ENCODE measurements around the gene TRIO.
A peak's percentile ranks its signal among the peaks of the same experiment; 100 is the strongest.
"Not testable (repeated sequence)": the region's sequence is repeated elsewhere in the genome, so short reads cannot be mapped to it uniquely, and the experiment has no call there.

Gene TRIO

GRCh38 chr5:14142827-14143545 lies at the start of gene TRIO:
Gene TRIO (plus strand): TSS chr5:14143342. CDS start chr5:14143726, 384 bp downstream.
- DNase-seq: peak; percentile 61

DNA sequence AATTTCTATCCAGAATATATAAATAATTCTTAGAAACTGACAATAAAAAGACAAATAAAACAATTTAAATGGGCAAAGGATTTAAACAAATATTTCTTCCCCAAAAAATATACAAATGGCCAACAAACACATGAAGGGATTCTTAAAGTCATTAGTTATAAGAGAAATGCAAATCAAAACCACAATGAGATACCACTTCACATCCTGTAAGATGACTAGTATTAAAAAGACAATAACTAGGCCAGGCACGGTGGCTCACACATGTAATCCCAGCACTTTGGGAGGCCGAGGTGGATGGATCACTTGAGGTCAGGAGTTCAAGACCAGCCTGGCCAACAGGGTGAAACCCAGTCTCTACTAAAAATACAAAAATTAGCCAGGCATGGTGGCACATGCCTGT lies 45.8 kb upstream of the TRIO start:
- not testable (repeated sequence) for DNase-seq

DNA sequence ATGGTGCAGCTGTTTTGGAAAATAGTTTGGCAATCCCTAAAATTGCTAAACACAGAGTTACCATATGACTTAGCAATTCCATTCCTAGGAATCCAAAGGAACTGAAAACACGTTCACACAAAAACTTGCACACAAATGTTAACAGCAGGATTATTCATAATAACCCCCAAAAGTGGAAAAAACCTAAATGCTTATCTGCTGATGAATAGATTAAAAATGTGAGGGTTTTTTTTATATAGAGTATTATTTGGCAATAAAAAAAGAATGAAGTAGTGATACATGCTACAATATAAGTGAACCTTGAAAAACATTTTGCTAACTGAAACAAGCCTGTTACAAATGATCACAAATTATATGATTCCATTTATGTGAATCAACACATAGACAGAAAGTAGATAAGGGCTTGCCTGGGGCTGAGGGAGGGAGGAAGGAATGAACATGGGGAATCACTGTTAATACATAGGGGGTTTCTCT lies 45.1 kb upstream of the TRIO start:
- no peak for DNase-seq

DNA sequence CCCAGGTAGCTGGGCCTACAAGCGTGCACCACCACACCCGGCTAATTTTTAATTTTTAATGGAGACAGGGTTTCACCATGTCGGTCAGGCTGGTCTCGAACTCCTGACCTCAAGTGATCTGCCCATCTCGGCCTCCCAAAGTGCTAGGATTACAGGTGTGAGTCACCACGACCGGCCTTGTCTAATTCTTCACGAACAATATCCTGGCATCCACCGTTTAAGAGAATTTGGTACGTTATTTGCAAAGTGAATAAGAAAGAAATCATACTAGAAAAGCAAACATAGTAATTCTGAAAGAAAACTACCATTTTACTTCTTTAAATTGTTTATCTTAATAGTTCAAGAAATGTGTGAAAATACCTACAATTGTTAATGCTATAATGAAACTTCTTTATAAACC lies 42.9 kb upstream of the TRIO start:
- no peak for DNase-seq

DNA sequence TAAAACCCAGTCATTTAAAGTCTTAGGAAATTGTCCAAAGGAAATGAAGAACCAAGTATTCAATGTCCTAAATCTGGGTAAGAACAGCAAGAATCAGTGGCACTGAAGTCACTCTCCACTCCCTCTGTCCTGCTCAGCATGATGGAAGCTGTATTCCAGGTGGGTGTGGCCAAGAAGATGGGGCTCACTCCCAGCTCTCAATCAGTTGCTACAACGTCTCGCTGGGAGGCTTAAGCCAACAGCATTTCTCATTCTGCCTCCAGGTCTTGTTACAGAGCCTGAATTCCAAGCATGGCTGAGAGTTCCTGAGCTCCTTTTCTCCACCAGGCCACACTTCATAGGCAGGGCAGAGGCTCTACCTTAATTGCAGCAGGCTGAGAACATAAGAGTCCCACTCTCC lies 41.2 kb upstream of the TRIO start:
- no peak for DNase-seq

GRCh38 chr5:14102666-14103065 lies 40.5 kb upstream of the TRIO start:
- no peak for DNase-seq

DNA sequence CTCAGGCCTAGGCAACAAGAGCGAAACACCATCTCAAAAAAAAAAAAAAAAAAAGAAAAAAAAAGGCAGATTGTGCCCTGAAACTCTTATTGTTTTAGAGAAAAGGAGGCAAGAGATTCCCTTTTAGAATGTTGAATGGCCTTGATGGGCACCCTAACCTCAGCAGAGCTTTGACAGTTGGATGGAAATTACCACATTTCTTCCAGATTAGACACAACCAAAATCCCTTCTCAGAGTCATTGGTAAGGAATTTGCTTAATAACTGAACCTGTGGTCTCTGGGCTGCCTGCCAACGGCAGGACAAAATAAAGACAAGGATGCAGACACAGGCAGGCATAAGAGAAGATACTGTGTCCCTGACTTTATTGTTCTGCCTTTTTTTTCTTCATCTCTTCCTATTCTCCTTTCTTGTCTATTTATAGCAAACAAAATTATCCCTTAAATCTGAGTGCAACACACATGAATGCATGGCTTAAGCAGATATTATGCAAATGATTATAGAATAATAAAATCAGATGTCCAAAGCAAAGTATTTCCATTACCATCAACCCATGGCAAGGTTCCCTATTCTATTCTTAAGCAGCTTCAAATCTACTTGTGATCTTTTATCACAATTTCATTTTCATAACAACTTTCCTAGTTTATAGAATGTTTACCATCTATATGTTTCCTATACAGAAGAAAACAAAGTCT lies 37.3 kb upstream of the TRIO start:
- DNase-seq: no peak

DNA sequence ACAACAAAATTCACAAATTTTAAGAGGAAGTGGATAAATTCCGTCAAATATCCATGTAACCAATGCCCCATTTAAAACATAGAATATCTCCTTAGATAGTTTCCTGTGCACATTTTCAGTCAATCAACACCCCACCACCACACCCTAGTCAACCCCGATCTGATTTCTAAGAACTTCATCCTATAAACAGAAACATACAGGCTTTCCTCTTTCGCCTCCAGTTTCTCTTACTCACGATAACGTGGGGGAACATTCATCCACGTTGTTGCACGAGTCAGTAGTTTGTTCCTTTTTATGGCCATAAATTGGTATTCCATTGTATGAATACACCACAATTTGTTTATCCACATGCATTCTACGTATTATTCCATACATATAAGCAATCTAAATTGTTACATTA lies 35.6 kb upstream of the TRIO start:
- DNase-seq: no peak

DNA sequence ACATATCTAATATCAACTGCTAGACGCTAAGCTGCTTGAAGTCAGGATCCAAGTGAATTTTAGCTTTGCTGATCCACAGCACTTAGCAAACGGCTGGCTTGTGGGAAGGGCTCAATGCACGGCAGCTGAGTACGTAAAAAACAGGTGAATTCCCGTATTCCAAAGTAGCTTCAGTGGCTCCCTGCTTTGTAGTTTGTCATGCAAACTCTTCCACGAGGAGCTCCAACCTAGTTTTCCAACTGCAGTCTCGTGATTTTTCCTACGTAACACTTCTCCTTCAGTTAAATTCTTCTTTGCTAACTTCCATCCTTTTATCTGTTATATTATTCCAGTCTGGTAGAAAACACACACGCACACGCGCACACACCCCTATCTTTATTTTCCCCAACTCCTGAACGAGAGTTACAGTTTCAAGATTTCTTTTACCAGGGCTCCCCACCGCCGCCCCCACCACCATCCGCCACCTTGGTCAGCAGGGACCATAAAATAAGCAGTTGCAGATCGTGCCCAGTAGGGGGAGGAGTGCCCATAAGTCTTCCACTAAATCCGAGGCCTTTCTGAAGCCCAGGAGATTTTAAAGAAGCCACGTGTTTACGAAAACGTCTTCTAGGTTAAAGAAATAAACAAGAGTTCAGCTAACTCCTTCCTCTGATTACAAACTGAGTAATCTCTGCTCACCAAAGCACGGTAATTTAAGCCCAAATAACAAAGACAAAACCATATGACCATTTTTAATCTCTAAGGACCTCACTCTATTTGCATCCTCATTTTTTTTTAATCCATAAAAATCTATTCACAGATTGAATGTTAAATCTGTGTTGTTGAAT lies 34.8 kb upstream of the TRIO start:
- no peak for DNase-seq

- DNase-seq: peak; percentile 38
Measured at GRCh38 chr5:14109041-14109747, 33.9 kb upstream of the TRIO start.

- no peak for DNase-seq
Measured at GRCh38 chr5:14109771-14110170, 33.4 kb upstream of the TRIO start.

DNA sequence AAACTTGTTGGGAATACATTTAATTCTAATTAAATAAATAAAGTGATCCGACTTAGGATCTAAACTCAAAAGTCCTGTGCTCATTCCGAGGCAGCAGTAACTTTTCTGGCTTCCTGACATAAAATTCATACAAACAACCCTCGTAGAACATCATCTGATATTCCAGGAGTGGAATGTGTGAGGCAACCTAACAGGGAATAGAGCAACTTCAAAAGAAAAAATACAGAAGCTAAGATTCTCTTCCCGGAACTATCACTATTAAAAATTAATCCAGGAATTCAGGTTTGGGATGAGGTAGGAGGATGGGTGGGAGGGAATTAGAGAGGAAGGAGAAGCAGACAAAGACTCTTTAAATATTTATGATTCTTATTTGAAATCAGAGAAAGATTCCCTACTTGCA lies 32.9 kb upstream of the TRIO start:
- no peak for DNase-seq

DNA sequence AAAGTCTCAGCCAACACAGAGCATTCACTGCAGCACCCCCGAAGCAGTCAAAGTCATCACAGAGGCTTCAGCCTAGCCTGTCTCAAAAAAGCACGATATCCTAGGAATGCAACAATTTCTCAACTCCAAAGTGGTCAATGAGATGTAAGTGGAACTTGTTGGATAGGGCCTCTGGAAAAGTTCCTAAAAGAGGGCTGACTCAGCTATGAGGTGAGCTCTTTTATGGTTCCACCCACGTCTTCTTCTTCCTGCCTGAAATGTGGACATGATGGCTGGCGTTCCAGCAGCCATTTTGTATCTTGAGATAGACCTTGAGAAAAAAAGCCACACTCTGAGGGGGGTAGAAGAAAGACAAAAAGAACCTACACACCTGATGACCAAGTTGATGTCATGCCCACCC lies 32.5 kb upstream of the TRIO start:
- DNase-seq: no peak

DNA sequence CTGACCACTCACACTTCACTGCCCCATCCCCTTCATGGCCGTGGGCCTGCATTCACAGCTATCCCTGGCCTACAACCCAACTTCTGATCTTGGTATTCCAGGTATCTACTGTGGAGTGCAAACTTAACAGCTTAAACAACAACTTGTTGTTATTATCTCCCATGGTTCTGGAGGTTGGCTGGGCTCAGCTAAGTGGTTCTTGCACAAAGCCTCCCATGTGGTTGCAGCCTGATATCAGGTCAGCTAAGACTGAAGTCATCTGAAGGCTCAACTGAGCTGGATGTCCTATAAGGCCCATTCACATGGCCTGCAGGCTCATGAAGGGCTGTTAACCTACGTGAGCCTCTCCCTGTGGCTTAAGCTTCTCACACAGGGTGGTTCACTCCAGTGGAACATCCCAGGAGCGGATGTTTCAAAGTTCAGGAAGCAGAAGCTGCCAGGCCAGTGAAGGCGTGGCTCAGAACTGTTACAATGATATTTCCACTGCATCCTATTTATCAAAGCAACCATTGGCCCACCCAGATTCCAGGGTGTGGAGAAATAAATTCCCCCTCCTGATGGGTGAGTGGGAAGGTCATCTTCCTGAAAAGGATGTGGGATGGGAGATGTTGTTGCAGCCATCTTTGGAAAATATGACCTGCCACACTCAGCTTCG lies 30.0 kb upstream of the TRIO start:
- no peak for DNase-seq

DNA sequence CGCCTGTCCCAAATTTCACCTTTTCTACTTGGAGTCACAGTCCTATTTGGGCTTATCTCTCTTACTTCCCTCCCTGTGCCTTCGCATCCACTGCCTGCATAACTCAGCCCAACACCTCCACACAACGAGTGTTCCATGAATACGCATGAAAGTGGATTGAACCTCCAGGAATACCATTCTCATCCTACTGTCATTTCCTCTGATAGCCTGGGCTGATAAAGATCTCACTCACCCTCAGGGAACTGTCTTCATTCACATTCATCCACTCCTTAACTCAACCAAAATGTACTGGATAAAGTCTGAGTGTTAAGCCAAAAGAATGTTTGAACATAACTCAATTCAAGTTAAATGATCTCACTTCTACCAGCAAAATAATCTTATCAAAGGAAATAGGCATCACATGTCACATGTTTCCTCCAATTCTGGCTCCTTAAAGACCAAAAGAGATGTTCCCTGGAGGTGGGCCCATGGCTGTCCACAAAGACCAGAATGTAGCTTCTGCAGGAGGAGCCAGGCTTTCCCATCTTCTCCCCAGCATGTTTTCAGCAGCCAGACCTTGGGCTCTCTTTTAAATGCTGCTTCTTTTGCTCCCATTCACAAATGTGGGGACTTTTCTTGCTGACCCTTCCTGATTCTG lies 28.4 kb upstream of the TRIO start:
- DNase-seq: no peak

GRCh38 chr5:14115323-14115895 lies 27.7 kb upstream of the TRIO start:
- no peak for DNase-seq

DNA sequence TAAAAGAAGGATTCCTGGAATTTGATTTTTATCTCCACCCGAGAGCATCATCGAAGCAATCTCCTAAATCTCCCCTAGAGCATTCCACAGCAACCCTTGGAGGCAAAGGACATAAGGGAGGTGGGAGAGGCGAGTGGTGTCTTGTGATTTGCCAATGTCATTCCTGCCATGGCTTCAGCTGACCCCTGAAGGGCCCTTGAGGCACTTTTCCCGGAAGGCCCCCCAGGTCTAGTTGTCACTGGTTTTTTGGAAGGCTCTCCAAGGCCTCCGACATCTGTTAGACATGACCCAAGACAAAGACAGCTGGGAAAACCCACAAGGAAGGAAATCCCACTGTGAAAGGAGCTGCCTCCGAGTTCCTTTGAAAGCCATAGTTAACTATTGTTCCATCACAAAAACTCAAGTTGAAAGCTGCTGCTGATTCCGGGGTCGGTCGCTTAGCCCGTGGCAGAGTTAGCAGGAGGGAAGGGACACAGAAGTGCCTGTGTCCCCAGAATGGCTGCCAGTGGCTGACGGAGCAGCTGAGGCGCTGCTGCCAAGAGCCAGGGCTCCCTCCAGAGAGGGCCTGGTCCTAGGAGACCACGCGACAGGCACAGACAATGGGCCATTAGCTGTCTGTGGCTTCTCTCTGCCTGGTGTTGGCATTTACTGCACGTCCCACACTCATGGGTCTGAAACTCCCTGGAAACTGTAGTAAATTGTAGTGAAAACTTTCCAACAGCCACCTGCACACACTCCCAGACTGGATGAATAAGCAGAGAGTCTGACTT lies 24.4 kb upstream of the TRIO start:
- DNase-seq: no peak

DNA sequence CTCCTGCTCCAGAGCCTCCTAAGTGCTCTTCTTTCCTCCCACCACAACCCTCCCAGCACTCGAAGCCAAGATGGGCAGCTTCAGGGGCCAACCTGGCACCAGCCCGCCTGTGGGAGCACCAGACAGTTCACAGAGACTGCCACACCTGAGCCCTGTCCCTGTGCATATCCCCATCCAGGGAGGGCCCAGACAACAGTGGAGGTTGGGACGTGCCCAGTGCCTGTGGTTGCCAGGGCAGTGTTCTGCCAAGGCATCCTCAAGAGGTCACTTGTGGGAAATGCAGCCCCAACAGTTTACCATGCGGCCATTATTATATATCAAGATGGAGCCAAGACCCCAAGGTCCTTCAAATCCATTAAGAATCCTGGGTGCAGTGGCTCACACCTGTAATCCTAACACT lies 23.0 kb upstream of the TRIO start:
- no peak for DNase-seq

GRCh38 chr5:14121552-14121951 lies 21.6 kb upstream of the TRIO start:
- DNase-seq: no peak

DNA sequence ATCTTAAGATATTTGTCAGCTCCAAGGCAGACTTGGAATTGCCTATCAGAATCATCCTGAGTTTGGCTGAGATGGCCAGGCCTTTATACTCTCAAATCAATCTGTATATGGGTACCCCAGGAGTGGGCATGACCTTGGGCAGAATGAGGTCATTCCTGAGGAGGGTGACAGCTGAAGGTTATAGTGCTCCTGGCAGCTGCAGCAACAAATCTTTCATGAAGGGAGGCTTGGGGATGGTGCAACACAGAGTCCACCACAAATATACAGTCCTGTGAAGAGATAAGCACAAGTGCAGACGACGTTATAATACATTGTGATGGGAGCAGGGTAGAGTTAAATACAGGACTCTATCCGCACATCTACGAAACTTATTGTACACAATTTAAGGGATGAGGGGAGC lies 21.1 kb upstream of the TRIO start:
- no peak for DNase-seq

DNA sequence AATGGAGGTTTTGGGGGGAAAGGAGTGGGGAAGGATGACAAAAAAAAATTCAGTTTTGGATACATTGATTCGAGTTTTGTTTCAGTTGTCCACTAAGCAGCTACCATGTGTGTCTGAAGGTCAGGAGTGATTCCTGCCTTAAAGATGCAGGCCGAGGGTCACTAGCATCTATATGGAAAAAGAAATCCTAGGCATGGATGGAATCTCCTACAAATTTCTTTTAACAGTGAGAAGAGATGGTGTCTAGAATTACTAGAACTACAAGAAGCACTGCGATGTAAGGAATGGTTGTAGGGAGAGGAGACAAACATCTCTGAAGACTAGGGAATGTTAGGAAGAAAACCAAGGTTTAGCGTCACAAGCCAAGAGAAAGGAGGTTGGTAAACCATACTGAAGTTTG lies 19.6 kb upstream of the TRIO start:
- DNase-seq: no peak

All from stimulated activated naive CD4-positive, alpha-beta T cell treated with Interleukin-2 at 50 U/mL for 16 hours (primary cell).